ENCODE results near the gene GFAP.

DNA sequence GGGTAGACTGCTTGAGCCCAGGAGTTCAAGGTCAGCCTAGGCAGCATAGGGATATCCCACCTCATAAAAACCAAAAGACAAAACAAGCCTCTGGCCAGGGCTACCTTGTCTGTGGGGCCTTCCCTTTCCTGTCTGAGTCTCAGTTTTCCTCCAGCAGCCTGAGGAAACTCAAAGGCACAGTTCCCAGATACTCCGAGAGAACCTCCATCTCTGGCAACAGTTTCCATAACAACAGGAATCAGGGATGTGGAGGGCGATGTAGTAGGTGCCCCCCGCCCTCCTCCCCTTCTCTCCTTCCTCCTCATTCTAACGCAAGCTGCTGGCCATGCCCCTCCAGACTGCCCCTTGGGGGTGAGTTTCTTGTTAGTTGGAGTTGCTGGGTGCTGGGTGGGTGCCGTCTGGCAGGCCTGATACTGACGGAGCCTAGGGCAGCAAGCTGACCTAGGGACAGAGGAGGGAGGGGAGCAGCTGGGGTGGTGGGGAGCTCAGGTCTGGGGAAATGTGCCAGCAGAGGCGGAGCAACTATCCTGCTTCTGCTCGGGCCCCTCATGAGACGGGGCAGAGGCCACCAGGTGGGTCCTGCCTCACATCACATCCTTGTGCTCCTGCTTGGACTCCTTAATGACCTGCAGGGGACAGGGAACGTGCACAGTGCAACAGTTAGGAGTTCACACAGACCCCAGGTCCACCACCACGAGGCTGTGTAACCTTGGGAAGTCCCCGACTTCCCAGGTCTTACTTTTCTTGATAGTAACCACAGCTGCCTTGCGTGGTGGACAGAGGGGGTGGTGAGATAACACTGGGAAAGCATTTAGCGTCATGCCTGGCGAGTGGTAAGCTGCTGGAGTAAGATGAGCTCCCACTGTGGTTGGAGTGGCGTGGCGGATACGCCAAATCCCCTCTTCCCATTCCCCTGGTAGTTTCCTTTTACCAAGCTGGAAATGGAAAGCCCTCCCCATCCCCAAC lies 8.3 kb downstream of the GFAP start:
- TF ChIP-seq FOXA1 (IDR thresholded peaks at IDR 0.05) (no peak), NFRKB (IDR thresholded peaks at IDR 0.05) (no peak), ELF4 (IDR thresholded peaks at IDR 0.05) (no peak), ZNF384 (IDR thresholded peaks at IDR 0.05) (no peak), SP1 (IDR thresholded peaks at IDR 0.05) (no peak), ARNT (IDR thresholded peaks at IDR 0.05) (no peak), SUZ12 (IDR thresholded peaks at IDR 0.05) (no peak), BHLHE40 (IDR thresholded peaks at IDR 0.05; ENCODE audit: borderline replicate concordance) (no peak)
- TF ChIP-seq, protein P1, sequence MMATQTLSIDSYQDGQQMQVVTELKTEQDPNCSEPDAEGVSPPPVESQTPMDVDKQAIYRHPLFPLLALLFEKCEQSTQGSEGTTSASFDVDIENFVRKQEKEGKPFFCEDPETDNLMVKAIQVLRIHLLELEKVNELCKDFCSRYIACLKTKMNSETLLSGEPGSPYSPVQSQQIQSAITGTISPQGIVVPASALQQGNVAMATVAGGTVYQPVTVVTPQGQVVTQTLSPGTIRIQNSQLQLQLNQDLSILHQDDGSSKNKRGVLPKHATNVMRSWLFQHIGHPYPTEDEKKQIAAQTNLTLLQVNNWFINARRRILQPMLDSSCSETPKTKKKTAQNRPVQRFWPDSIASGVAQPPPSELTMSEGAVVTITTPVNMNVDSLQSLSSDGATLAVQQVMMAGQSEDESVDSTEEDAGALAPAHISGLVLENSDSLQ (IDR thresholded peaks at IDR 0.05): no peak
